Measurements from ENCODE around the gene EIF3J. TPM values are rescaled to one million over a fixed set of nuclear protein-coding genes. Genes with fewer than 3 reads are reported as not detected.
A peak's percentile ranks its signal among the peaks of the same experiment; 100 is the strongest.

The EIF3J gene
- total RNA-seq, 1 experiment from 2014 or later: 76.1 TPM

DNA sequence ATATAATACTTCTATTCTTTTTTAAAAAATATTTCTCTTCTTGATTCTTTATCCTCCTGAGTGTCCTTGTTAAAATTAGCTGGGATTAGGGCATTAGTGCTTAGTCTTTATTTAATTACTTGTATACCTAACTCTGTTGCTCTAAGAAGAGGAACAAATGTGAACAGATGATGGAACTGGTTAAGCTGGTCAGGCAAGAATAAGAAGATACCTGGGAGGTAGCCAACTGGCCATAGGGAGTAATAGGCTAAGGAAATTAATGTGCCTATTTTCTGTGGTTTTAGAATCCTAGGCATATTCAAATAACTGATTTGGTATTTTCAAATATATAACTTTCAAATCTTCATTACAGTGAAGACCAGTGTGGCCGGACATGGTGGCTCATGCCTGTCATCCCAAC, 54.4 kb downstream of the EIF3J start:
- no peak overlapping the region for H3K27ac Mint-ChIP-seq
- TF ChIP-seq TEAD1 (CRISPR knock-in tag; IDR thresholded peaks at IDR 0.05): no peak
- no peak for TF ChIP-seq NR2C2 (CRISPR knock-in tag; IDR thresholded peaks at IDR 0.05)
- no peak for TF ChIP-seq PRDM15 (CRISPR knock-in tag; IDR thresholded peaks at IDR 0.05)
- no peak for TF ChIP-seq ELF4 (CRISPR knock-in tag; IDR thresholded peaks at IDR 0.05; ENCODE audit: low read depth)
- no peak for TF ChIP-seq CBFB (CRISPR knock-in tag; IDR thresholded peaks at IDR 0.05; ENCODE audit: low read depth)
- no peak for TF ChIP-seq SMAD4 (CRISPR knock-in tag; IDR thresholded peaks at IDR 0.05)
- no peak for TF ChIP-seq ZNF396 (CRISPR knock-in tag; IDR thresholded peaks at IDR 0.05; ENCODE audit: borderline replicate concordance)
- no peak for TF ChIP-seq MLX (CRISPR knock-in tag; IDR thresholded peaks at IDR 0.05)
- TF ChIP-seq NR3C1 (CRISPR knock-in tag; conservative IDR thresholded peaks at IDR 0.05; ENCODE audit: low read depth): no peak
- TF ChIP-seq, protein P1, sequence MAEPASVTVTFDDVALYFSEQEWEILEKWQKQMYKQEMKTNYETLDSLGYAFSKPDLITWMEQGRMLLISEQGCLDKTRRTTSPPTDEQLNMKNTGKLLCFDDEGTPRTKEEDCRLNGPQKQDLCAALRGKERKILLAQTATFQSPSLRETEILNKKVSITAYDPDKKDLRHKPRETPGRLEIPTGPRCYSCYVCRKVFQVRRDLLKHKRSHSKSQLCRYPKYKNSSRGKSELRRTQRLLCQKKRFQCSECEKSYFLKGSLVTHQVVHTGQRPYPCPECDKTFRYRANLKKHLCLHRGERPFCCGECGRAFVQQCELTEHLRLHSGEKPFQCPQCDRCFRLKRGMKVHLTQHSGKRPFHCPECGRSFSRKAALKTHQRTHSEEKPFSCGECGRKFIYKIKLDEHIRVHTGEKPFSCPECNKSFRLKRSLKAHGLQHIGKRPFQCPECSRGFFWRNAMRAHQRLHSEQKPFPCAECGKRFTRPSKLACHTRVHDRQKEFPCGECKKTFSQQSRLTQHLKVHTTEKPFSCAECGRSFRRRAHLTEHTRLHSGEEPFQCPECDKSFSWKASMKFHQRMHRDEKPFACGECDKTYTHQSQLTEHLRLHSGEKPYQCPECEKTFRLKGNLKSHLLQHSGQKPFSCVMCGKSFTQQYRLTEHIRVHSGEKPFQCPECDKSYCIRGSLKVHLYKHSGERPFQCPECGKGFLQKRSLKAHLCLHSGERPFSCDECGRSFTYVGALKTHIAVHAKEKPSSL (CRISPR knock-in tag; conservative IDR thresholded peaks at IDR 0.05): no peak
- TF ChIP-seq TCF7 (CRISPR knock-in tag; IDR thresholded peaks at IDR 0.05; ENCODE audit: low read depth): no peak
- TF ChIP-seq RORB (CRISPR knock-in tag; IDR thresholded peaks at IDR 0.05): no peak
- TF ChIP-seq, protein P2, sequence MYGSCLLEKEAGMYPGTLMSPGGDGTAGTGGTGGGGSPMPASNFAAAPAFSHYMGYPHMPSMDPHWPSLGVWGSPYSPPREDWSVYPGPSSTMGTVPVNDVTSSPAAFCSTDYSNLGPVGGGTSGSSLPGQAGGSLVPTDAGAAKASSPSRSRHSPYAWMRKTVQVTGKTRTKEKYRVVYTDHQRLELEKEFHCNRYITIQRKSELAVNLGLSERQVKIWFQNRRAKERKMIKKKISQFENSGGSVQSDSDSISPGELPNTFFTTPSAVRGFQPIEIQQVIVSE (CRISPR knock-in tag; IDR thresholded peaks at IDR 0.05; ENCODE audit: borderline replicate concordance): no peak
- no peak for TF ChIP-seq NFATC4 (CRISPR knock-in tag; IDR thresholded peaks at IDR 0.05)
- DNase-seq (ENCODE audit: low spot score) (no peak), ATAC-seq (no peak)
- ChIA-PET POLR2A (no interaction called here), CTCF (interaction anchor here (0.7 kb wide), 2 partner anchors 89 to 138 kb away, joined by 3 to 4 read pairs; no protein-coding TSS in a partner anchor)
- no peaks in the 10 kb centered on the region for H3K4me1 Mint-ChIP-seq
- no peaks in the 10 kb centered on the region for H3K9me3 Mint-ChIP-seq
- no peak overlapping the region for H3K4me3 Mint-ChIP-seq
- peaks cover 58% of the 10 kb centered on the region for H3K36me3 Mint-ChIP-seq
- H3K27me3 Mint-ChIP-seq (ENCODE audit: low read depth): no peaks in the 10 kb centered on the region

GRCh38 chr15:44593042-44593736, 56.2 kb downstream of the EIF3J start:
- DNase-seq (ENCODE audit: low spot score): no peak
- peak; percentile 41; the same call in 1 of the 2 replicates for ATAC-seq
- ChIA-PET CTCF (interaction anchor here (1.1 to 1.3 kb wide), 2 partner anchors 70 to 146 kb away, joined by 3 to 6 read pairs; partner anchors contain the start of gene SPG11), POLR2A (no interaction called here)
- Mint-ChIP-seq H3K4me1 (no peaks in the 10 kb centered on the region), H3K27me3 (ENCODE audit: low read depth) (no peaks in the 10 kb centered on the region), H3K36me3 (peaks cover 53% of the 10 kb centered on the region), H3K27ac (no peak overlapping the region), H3K4me3 (no peak overlapping the region), H3K9me3 (no peaks in the 10 kb centered on the region)
- TF ChIP-seq TEAD4 (CRISPR knock-in tag; IDR thresholded peaks at IDR 0.05): no peak

DNA sequence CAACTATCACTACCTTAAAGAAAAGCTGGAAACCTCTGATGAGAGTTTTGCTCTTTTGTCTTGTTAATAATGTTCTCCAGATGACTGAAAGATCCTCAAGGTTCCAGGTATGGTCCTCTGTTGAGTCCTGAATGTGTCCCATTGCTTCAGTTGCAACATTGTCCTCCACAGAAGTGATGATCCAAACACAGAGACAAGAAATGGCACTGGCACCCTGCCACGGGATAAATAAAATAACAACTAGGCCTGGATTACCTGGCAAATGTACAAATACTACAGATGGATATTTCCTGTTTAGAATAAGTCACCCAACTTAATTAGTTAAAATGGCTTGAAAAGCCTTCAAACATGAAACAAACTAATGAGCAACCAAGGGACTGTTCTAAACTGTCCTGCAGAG, 58.3 kb downstream of the EIF3J start:
- Mint-ChIP-seq H3K36me3 (peaks cover 39% of the 10 kb centered on the region), H3K9me3 (no peaks in the 10 kb centered on the region), H3K4me1 (no peaks in the 10 kb centered on the region), H3K4me3 (no peak overlapping the region), H3K27me3 (ENCODE audit: low read depth) (no peaks in the 10 kb centered on the region), H3K27ac (no peak overlapping the region)
- CTCF ChIA-PET: no interaction called here
- POLR2A ChIA-PET: no interaction called here
- ATAC-seq: no peak
- DNase-seq (ENCODE audit: low spot score): no peak
- TF ChIP-seq PREB (CRISPR knock-in tag; IDR thresholded peaks at IDR 0.05; ENCODE audit: borderline replicate concordance): no peak
- no peak for TF ChIP-seq GRHL2 (CRISPR knock-in tag; IDR thresholded peaks at IDR 0.05; ENCODE audit: insufficient replicate concordance, severe bottlenecking)
- TF ChIP-seq E2F4 (CRISPR knock-in tag; IDR thresholded peaks at IDR 0.05; ENCODE audit: borderline replicate concordance, low read depth): no peak
- no peak for TF ChIP-seq PRRX2 (CRISPR knock-in tag; IDR thresholded peaks at IDR 0.05)
- TF ChIP-seq ELF4 (CRISPR knock-in tag; IDR thresholded peaks at IDR 0.05; ENCODE audit: low read depth): no peak

Measured in WTC11 (cell line).